HG03175 (cell line): ENCODE data around the gene FCN3.
"Not testable (repeated sequence)": the region's sequence is repeated elsewhere in the genome, so short reads cannot be mapped to it uniquely, and the experiment has no call there.

Source experiments
- ATAC-seq: cut with Tn5 transposase; IDR thresholded peaks from one replicate; pipeline ENCODE4 v1.9.1; 2021; ENCODE audit warnings: mild to moderate bottlenecking, moderate library complexity; ENCODE audit not compliant: unreplicated experiment

The FCN3 gene

GRCh38 chr1:27399251-27400025, 24.8 kb upstream of the FCN3 start:
- ATAC-seq = no peak

- ATAC-seq = no peak
These were observed 24.0 kb upstream of the FCN3 start for GRCh38 chr1:27398405-27399149.

GRCh38 chr1:27397749-27398148, 23.1 kb upstream of the FCN3 start:
- no peak for ATAC-seq

- no peak for ATAC-seq
These were observed 22.5 kb upstream of the FCN3 start for GRCh38 chr1:27397110-27397509.

GRCh38 chr1:27395441-27396195, 21.0 kb upstream of the FCN3 start:
- ATAC-seq = no peak

GRCh38 chr1:27394925-27395324, 20.3 kb upstream of the FCN3 start:
- ATAC-seq = no peak

- ATAC-seq = no peak
These were observed 19.6 kb upstream of the FCN3 start for GRCh38 chr1:27394282-27394658.

- ATAC-seq = no peak
These were observed 19.1 kb upstream of the FCN3 start for GRCh38 chr1:27393641-27394281.

GRCh38 chr1:27392778-27393635, 18.4 kb upstream of the FCN3 start:
- no peak for ATAC-seq

- ATAC-seq = peak; percentile 76
These were observed 17.6 kb upstream of the FCN3 start, which contains the start of gene GPR3 for GRCh38 chr1:27392096-27392777. Gene GPR3, plus strand, starts transcription at chr1:27392622. Its CDS starts 1,177 bp downstream, at chr1:27393799.

GRCh38 chr1:27391511-27392095, 17.0 kb upstream of the FCN3 start:
- ATAC-seq = no peak

- ATAC-seq = no peak
These were observed 13.8 kb upstream of the FCN3 start for GRCh38 chr1:27388337-27389005.

GRCh38 chr1:27384797-27385196, 10.2 kb upstream of the FCN3 start:
- not testable (repeated sequence) for ATAC-seq

GRCh38 chr1:27383661-27384060, 9.0 kb upstream of the FCN3 start:
- no peak for ATAC-seq

GRCh38 chr1:27383039-27383605, 8.5 kb upstream of the FCN3 start, which contains the start of gene CD164L2:
Gene CD164L2, minus strand, starts transcription at chr1:27383333. Its CDS starts 94 bp downstream, at chr1:27383239.
- no peak for ATAC-seq

GRCh38 chr1:27381969-27382762, 7.5 kb upstream of the FCN3 start:
- no peak for ATAC-seq
